Stimulated activated CD8-positive, alpha-beta memory T cell treated with anti-CD3 and anti-CD28 coated beads, Interleukin-15, amount 100 ng/mL, for 4 hours (primary cell): ENCODE measurements around the gene CISTR.
"Not testable (repeated sequence)": the region's sequence is repeated elsewhere in the genome, so short reads cannot be mapped to it uniquely, and the experiment has no call there.

Experiments
- DNase-seq, 2 donors: peaks; one replicate each; pipeline ENCODE4 v3.0.0-alpha.2; 2020; ENCODE audit warnings: low read depth in 2 of 2

Gene CISTR

DNA sequence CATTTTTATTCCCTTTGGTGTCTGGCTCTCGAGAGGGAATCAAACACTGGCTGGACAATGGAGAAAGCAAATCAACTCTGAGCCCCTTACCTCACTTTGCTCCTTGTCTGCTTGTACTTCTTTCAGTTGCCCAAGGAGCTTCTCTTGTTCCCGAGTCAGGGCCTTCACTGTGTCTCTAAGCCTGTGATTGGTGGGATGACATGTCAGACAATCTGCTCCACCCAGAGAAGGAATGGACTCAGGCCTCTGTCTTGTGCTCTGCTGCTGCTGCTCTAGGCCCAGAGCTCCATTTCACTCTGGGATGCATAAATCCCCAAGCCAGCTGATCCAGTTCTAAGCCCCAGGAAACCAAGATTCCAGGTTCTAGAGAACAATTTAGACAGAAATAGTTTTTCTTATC is 32.1 kb downstream of the CISTR start:
- DNase-seq, result no peak

DNA sequence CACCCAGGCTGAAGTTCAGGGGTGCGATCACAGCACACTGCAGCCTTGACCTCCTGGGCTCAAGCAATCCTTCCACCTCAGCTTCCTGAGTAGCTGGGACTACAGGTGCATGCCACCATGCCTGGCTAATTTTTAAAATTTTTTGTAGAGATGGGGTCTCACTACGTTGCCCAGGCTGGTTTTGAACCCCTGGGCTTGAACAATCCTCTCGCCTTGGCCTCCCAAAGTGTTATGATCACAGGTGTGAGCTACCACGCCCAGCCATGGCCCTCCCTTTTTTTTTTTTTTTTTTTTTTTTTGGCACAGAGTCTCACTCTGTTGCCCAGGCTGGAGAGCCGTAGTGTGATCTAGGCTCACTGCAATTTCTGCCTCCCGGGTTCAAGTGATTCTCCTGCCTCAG is 33.2 kb downstream of the CISTR start:
- DNase-seq, result not testable (repeated sequence)

DNA sequence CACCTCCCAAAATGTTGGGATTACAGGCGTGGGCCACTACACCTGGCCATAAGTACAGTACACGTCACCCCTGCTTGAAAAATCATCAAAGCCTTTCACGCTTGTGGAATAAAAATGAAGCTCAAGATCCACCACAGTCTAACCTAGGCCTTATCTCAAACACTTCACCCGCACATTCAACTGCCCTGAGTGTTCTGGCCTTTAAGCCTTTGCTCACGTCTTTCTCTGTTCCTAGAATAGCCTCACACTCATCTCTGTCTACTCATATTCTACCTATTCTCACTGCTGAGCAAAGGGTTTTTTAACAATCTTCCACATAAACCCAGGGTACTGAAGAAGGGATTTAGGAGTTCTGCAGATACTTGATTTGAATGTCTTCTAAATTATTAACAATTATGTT is 34.5 kb downstream of the CISTR start:
- no peak for DNase-seq

DNA sequence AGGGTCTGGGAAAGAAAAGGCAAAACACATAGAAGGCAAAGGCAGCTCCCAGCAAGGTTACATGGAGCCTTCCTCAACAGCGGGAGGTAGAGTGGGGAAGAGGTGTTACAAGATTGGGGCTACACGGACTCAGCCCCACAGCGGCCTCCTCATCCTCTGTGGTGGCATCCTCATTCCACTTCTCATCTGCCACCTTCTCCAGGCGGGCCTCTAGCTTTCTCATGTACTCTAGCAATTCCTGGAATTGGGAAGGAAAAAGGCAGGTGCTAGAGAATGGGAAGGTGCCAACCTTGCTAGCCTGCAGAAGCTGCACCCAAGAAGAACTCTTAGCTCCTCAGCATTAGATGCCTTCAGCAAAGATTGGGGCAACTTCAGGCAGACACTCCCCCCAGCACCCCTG is 37.8 kb downstream of the CISTR start:
- no peak for DNase-seq

DNA sequence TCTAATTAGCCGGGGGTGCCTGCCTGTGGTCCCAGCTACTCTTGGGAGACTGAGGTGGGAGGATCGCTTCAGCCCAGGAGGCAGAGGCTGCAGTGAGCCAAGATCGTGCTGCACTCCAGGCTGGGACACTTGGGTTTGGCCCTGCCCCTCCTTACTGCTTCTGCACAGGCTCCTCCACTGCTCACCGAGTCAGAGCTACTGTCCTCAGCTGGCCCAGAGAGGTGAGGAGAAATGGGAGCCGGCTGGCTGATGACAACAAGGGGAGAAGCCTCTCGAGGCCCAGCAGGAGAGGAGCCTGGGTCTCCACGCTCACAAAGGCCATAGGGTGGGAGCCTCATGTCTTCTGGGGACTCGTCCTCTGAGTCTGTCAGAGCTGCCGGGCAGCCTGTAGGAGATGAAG is 38.3 kb downstream of the CISTR start:
- DNase-seq, result no peak

DNA sequence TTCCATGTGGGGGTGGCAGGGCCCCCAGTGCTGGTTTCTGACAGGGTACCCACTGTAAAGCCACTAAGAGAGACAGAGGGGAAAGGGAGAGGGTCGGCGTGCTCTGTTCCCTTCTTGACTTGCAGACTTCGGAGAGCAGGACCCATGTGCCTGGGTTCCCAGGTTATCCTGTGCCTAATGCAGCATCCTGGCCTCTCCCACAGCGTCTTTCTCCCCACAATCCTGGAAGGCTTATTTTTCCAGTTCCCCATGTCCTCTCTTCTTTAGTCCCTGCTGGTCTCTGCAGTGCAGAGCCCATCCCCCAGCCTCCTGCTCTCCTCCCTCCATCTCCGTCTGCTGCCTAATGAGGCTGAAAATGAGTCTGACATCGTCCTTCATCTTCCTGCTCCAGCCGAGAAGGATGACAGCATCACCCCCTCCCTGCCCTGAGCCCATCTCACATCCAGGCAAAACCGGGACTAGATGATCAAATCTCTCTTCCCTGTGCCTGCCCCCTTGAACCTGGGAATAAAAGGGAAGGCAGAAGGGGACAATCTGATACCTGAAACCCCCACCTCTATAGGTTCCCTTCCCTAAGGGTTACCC is 39.6 kb downstream of the CISTR start:
- DNase-seq, result no peak

DNA sequence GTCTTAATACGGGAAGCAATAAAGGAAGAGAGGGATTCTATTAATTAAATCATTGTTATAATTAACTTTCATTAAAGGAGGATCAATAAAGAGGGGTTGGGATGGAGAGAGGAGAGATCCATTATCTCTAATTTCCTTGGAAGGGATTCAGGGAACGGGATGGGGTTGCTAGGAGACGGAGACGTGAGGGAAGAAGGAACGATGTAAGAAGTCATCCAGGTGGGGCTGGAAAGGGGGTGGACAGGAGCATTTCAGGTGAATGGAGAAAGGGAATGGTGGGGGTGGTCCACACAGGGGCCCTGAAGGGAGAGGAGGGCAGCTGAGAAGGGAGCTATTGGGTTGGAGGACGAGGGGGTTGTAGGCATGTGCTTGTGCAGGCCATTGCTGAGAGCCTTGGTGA is 41.7 kb downstream of the CISTR start:
- DNase-seq, result no peak

DNA sequence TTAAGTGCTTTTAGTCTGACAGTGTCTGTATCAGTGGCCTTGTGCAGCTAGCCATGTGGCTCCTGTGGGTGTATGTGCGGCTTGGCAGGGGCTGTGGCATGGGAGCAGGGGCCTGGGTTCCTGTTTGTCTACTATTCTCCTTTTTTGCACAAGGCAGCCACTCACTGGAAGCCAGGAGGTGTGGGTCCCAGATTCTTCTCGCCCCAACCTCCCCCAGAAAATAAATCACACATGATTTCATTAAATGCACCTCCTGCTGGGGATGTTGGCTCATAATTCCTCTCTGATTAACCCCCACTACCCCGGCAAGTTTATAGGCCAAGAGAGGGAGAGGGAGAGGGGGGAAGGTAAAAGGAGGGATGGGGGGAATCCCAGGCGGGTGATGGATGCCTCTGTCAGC is 42.1 kb downstream of the CISTR start:
- DNase-seq, result no peak

DNA sequence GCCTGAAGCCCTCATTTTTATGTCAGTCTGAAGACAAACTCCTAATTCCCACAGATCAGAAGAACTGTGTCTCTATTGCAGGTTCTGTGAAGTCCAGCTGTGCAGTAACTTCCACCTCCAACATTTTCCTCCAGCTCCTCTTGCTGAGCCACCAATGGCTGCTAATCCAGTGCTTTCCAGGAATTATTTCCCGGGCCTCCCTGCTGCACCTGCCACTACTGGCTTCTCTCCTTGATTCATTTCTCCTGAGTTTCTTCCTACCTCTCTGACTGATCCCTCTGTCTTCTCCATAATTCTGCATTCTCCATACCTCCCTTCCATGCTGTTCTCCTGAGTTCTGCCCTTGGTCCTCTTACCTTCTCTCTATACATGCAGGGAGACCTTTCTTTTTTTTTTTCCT is 45.7 kb downstream of the CISTR start:
- no peak for DNase-seq

DNA sequence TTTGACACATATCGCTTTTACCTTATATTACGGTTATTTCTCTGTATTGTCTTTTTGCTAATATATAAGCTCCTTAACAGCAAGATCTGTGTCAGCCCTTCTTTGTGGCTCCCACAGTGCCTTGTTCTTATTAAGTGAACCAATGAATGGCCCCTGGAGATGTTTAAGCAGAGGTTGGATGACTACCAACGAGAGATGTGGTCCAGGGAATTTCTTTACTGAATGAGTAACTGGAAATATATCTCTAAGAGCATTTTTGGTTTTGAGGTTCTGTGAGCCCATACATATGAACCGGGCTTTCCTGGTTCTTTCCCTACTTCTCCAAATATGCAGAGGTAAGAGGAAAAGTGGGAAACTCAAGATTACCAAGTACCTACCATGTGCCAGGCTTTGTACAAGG is 48.0 kb downstream of the CISTR start:
- DNase-seq, result no peak

DNA sequence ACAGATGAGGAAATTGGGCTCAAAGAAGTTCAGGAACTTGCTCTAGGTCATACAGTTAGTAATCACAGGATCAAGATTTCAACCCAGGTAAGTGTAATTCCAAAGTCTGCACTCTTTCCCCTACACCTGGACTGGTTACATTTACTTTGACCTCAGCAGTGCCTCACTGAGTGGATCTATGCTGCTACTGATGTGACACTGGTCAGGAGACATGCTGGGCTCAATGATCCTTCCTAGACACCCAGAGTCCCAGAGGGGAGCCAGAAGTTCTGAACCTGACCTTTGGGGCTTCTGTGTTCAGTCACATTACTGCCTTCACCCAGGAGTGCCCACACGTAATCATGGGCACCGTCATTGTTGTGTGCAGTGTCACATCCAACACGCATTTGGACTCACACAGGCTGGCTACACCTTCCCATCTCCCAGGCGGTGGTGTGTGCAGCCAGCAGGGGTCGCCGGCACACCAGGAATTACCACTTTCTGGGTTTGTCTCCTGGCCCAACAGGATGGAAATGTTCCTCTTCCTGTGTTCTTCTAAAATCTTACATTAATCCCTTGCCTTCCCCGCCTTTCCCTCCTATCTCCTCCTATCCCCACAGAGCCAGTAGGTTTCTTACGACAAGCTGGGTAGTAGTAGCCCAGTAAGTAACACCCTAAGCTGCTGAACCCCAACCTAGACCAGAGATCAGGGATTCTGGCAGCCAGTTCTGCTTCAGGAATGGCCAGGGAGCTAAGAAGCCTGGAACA is 50.1 kb downstream of the CISTR start:
- DNase-seq, result peak; percentile 35 to 50

DNA sequence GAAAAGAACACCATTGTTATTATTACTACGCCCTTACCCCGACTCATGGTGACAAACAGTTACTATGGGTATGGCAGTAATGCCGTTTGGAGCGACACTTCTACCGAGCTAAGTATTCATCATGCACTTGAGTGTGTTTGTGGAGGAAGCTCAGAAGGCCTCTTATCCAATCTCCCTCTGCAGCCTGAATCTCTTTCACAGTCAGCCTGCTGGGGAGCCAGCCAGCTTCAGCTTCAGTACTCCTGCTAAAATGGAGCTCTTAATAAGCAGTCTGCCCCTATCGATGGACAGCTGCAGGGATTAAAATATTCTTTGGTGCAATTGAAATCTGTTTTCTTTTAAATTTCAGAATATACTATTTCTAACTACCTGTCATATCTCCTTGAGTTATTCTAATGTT is 51.2 kb downstream of the CISTR start:
- no peak for DNase-seq

DNA sequence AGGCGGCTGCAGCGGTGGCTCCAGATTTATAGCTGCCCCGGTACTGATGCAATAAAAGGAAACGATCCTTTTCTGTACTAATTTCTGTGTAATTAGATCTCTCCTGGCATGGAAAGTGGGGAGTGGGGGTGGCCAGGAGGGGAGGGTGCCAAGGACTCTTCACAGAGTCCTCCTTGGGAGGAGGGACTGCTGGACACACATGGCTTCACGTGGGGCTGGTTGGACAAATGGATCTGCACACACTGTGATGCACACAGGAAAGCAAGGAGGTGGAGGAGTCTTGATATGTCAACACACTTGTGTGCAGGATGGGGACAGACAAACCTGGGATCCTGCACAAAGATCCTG is 52.1 kb downstream of the CISTR start:
- no peak for DNase-seq

DNA sequence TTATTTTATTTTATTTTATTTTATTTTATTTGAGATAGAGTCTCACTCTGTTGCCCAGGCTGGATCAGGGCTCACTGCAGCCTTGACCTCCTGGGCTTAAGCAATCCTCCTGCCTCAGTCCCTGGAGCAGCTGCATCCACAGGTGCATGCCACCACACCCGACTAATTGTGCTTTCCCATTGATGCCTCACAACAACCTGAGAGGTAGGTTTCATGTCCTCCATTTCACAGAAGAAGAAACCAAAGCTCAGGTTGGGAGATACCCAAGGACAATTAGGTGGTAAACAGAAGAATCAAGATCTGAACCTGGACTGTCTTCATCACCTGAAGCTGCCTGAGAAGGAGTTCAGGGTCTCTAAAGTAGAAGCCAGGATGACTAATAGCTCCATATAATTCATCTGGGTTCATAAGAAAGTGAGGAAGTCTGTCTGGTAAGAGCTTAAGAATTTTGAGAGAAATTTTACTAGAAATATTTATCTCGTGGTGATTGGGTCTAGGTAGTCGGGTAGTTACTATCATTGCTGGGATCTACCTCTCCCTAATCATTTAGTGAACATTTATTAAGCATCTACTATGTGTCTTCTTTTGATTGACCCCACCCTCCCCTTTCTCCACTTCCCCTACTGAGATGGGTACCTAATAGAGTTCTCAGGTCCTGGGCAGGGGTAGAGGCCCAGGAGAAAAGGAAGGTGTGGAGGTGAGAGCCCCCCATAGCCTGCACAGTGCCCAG is 52.7 kb downstream of the CISTR start:
- DNase-seq, result no peak

DNA sequence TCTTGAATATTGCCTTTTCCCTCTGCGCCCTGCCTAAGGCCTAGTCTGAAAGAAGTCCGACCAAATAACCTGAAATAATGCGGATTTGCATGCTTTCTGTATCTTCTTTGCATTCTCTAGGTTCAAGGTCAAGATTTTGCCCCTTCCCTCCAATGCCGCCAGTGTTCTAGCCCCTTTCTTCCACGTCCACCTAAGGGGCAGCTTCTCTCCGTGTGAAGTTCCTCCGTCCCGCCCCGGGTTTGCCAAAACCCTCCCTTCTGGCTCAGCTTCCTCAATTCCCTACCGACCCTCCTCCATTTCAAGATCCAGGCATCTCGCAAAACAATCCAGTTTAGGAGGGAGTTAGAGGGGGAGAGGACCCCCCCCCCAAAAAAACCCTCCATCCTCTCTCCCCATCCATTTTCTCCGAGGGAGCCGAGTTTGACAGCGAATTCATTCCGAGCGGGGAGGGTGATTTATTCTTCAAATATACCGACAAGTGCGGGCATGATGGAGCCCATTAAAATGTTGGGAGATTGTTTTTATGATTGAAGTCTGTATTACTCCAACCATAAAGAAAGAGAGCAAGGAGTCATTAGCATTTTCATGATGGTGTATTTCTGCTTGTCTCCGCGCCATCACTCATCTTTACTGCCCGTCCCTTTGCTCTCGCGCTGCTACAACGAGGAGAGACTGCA is 55.0 kb downstream of the CISTR start:
- DNase-seq, result no peak
